Type B pancreatic cell (in vitro differentiated cells): ENCODE measurements around the gene UTP14C. TPM values are rescaled to one million over a fixed set of nuclear protein-coding genes. Genes with fewer than 3 reads are reported as not detected.
"Not testable (repeated sequence)": the region's sequence is repeated elsewhere in the genome, so short reads cannot be mapped to it uniquely, and the experiment has no call there.

ENCODE experiments used
- DNase-seq: peaks from one replicate; pipeline ENCODE4 v3.0.0; 2021; ENCODE audit warnings: mixed read lengths; ENCODE audit not compliant: unreplicated experiment; ENCODE audit errors: extremely low spot score
- H3K27ac Mint-ChIP-seq: 2 replicates; pipeline ENCODE4 v1.8.0; 2021; ENCODE audit warnings: mild to moderate bottlenecking, mixed read lengths
- H3K27me3 Mint-ChIP-seq: 2 replicates; pipeline ENCODE4 v1.8.0; 2021; ENCODE audit warnings: mixed read lengths
- H3K36me3 Mint-ChIP-seq: 2 replicates; pipeline ENCODE4 v1.8.0; 2021; ENCODE audit warnings: mixed read lengths
- H3K4me1 Mint-ChIP-seq: one replicate; pipeline ENCODE4 v1.8.0; 2021; ENCODE audit warnings: mixed read lengths; ENCODE audit not compliant: unreplicated experiment
- H3K4me3 Mint-ChIP-seq: 2 replicates; pipeline ENCODE4 v1.8.0; 2021; ENCODE audit warnings: mild to moderate bottlenecking, mixed read lengths
- H3K9me3 Mint-ChIP-seq: 2 replicates; pipeline ENCODE4 v1.8.0; 2021; ENCODE audit warnings: mixed read lengths
- total RNA-seq: library from RNA; stranded (reverse); gene quantifications from 2 replicates; pipeline ENCODE4 v1.2.1, GENCODE V29; 2021; ENCODE audit warnings: low replicate concordance
- TF ChIP-seq, protein P1 (sequence below): fragments of 200-600 bp; sonication (generic); conservative IDR thresholded peaks from 2 replicates; pipeline ENCODE4 v1.5.0; 2021; ENCODE audit warnings: antibody characterized with exemption, mild to moderate bottlenecking

UTP14C gene
- total RNA-seq, 1 donor from 2014 or later, result 18.7 TPM

DNA sequence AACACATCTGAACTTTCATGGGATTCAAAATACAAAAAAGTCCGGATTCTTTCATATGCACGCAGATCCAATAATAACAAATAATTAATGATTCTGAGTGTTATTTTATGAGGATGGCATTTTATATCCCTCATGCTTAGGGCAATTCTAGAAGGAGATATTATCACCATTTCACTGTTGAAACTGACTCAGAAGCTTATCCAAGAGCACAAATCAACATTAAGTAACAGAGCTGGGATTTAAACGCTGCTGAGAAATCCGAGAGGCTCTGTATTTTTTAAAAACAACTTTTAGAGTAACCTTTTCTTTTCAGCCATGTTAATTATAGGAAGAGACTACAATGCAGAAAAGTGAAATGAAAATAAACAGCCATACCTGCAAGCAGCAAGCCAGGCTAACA lies 43.6 kb upstream of the UTP14C start:
- no peaks in the 10 kb centered on the region for H3K27me3 Mint-ChIP-seq
- no peak for DNase-seq
- peaks cover 8% of the 10 kb centered on the region for H3K4me1 Mint-ChIP-seq
- peaks cover 17% of the 10 kb centered on the region for H3K9me3 Mint-ChIP-seq
- H3K36me3 Mint-ChIP-seq, result peaks cover 7% of the 10 kb centered on the region
- TF ChIP-seq, protein P1, sequence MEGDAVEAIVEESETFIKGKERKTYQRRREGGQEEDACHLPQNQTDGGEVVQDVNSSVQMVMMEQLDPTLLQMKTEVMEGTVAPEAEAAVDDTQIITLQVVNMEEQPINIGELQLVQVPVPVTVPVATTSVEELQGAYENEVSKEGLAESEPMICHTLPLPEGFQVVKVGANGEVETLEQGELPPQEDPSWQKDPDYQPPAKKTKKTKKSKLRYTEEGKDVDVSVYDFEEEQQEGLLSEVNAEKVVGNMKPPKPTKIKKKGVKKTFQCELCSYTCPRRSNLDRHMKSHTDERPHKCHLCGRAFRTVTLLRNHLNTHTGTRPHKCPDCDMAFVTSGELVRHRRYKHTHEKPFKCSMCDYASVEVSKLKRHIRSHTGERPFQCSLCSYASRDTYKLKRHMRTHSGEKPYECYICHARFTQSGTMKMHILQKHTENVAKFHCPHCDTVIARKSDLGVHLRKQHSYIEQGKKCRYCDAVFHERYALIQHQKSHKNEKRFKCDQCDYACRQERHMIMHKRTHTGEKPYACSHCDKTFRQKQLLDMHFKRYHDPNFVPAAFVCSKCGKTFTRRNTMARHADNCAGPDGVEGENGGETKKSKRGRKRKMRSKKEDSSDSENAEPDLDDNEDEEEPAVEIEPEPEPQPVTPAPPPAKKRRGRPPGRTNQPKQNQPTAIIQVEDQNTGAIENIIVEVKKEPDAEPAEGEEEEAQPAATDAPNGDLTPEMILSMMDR, result no peak
- no peak overlapping the region for H3K27ac Mint-ChIP-seq
- H3K4me3 Mint-ChIP-seq, result no peak overlapping the region

DNA sequence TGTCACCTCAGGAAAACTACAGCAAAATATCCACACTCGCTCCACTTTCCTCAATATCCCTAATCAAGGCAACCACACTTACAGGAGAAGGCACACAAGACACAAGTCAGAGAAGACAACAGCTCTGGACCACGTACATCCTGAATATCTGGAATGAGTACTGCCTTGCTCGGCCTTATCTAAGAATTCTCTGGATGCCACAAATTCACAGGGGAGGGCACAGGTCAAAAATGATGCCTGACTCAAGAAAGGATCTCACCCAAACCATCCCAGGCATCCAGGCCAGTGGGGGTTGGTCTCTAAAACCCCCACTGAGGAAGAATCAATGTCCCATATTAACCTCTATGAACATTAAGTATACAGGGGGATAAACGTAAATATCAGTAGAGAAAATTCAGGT lies 43.1 kb upstream of the UTP14C start:
- Mint-ChIP-seq H3K27ac (peak overlapping the region; percentile 49), H3K36me3 (peaks cover 7% of the 10 kb centered on the region), H3K9me3 (peaks cover 17% of the 10 kb centered on the region), H3K4me3 (no peak overlapping the region), H3K4me1 (peaks cover 8% of the 10 kb centered on the region), H3K27me3 (no peaks in the 10 kb centered on the region)
- TF ChIP-seq, protein P1, result no peak
- no peak for DNase-seq

DNA sequence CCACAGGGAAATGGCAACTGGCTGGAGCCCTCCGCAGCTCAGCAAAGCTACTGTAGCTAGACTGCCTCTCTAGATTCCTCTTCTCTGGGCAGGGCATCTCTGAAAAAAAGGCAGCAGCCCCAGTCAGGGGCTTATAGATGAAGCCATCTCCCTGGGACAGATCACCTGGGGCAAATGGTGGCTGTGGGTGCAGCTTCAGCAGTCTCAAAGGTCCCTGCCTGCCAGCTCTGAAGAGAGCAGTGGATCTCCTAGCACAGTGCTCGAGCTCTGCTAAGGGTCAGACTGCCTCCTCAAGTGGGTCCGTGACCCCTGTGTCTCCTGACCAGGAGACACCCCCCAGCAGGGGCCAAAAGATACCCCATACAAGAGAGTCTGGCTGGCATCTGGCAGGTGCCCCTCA lies 41.2 kb upstream of the UTP14C start:
- not testable (repeated sequence) for H3K4me3 Mint-ChIP-seq, H3K4me1 Mint-ChIP-seq, H3K27ac Mint-ChIP-seq, DNase-seq, H3K27me3 Mint-ChIP-seq, H3K36me3 Mint-ChIP-seq
- peaks cover 17% of the 10 kb centered on the region for H3K9me3 Mint-ChIP-seq

DNA sequence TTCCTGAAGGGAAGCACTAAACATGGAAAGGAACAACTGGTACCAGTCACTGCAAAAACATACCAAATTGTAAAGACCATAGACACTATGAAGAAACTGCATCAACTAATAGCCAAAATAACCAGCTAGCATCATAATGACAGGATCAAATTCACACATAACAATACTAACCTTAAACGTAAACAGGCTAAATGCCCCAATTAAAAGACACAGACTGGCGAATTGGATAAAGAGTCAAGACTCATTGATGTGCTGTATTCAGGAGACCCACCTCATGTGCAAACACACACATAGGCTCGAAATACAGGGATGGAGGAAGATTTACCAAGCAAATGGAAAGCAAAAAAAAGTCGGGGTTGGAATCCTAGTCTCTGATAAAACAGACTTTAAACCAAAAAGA lies 39.6 kb upstream of the UTP14C start:
- not testable (repeated sequence) for H3K27me3 Mint-ChIP-seq, H3K36me3 Mint-ChIP-seq, H3K27ac Mint-ChIP-seq, H3K4me1 Mint-ChIP-seq, DNase-seq, H3K4me3 Mint-ChIP-seq
- H3K9me3 Mint-ChIP-seq, result peaks cover 17% of the 10 kb centered on the region

DNA sequence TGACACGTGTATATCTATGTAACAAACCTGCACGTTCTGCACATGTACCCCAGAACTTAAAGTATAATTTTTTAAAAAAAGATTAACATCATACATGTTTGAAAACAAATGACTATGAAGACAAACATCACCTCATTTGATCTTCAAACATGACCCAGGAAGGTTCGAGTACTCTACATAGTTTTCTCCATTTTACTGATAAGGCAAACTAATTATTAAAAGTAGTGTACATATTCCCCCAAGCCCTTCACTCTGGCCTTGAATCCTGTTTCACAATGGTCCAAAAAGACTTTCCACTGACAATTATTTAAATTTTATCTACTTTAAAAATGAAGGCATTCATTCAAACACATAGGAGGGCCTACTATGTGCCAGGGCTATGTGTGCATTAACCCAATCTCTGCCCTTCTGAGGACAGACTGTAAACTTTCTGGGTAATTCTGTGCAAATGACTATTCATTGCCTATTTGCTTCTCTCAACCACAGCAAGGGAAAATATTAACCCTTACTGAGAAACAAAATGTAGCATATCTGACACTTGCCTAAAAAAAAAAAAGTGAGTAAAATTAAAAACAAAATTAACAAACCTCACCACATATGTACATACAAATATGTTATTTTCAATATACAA lies 35.4 kb upstream of the UTP14C start:
- no peak for DNase-seq
- Mint-ChIP-seq H3K27ac (no peak overlapping the region), H3K36me3 (peaks cover 1% of the 10 kb centered on the region), H3K4me3 (no peak overlapping the region), H3K4me1 (no peaks in the 10 kb centered on the region), H3K9me3 (peaks cover 15% of the 10 kb centered on the region), H3K27me3 (no peaks in the 10 kb centered on the region)
- TF ChIP-seq, protein P1, result no peak

DNA sequence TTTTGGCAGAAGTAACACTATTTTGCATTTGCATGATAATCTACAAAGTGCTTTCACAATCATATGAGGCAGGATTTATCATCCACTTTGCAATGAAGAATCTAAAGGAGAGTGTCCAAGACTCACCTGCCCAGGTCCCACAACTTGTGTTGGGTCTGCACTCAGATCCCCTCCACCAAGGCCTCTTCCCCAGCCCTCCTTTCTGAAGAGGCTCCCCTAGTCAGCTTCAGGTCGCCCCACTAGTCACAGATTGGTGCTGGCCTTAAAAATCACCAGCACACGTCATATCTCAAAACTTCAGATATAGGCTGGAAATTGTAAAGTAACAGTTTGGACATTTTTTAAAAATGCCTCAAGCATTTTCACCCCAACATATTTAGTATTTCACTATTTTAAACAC lies 30.8 kb upstream of the UTP14C start:
- TF ChIP-seq, protein P1, result no peak
- no peak for DNase-seq
- Mint-ChIP-seq H3K27me3 (no peaks in the 10 kb centered on the region), H3K36me3 (no peaks in the 10 kb centered on the region), H3K4me1 (peaks cover 26% of the 10 kb centered on the region), H3K9me3 (no peaks in the 10 kb centered on the region), H3K27ac (no peak overlapping the region), H3K4me3 (no peak overlapping the region)
